A549 (cell line): Measurements from ENCODE around the gene SH3PXD2B. TPM values are rescaled to one million over a fixed set of nuclear protein-coding genes. Genes with fewer than 3 reads are reported as not detected.

Experiments used
- ATAC-seq, 2 experiments: fragments of 200-7000 bp in 1 of 2; fragments of >200 bp in 1 of 2; cut with Nextera tagmentation in 1 of 2; cut with Tn5 transposase in 1 of 2; 3 replicates each; pipeline versions ENCODE4 v1.8.0 to v1.9.1; 2018 to 2020; ENCODE audit warnings: mild to moderate bottlenecking in 1 of 2, moderate library complexity in 1 of 2
- CTCF ChIA-PET: fragments of 300-600 bp; sonication (Branson Sonifier 250); formaldehyde crosslinking; extraction: SDS; loops from one replicate; lab custom pipeline; 2021; ENCODE audit warnings: antibody characterized with exemption, inconsistent platforms; lab: Yijun Ruan, JAX
- POLR2A ChIA-PET: fragments of 350-600 bp; formaldehyde crosslinking; extraction: SDS; loops from one replicate; lab custom pipeline; 2021; ENCODE audit warnings: antibody characterized with exemption, inconsistent platforms; lab: Yijun Ruan, JAX
- DNase-seq, 2 experiments: peaks; one replicate each; pipeline versions ENCODE4 v3.0.0 to v3.0.0-alpha.2; 2011 to 2016; ENCODE audit warnings: low read depth in 1 of 2, low spot score in 1 of 2
- FAIRE-seq: peaks from 2 replicates; lab custom pipeline; 2011; peaks lifted over from hg19 to GRCh38; lab: Jason Lieb, UNC
- H3K27ac ChIP-seq, 2 experiments: fragments of >200 bp; sonication (Bioruptor Twin); formaldehyde crosslinking; 3 replicates each; pipeline ENCODE4 v1.5.1; 2016 to 2017
- H3K4me1 ChIP-seq: fragments of >200 bp; sonication (Bioruptor Twin); formaldehyde crosslinking; 3 replicates; pipeline ENCODE4 v1.6.1; 2016
- H3K4me2 ChIP-seq: fragments of >200 bp; sonication (Bioruptor Twin); formaldehyde crosslinking; 3 replicates; pipeline ENCODE4 v1.6.1; 2016
- H3K4me3 ChIP-seq: fragments of >200 bp; sonication (Bioruptor Twin); formaldehyde crosslinking; 3 replicates; pipeline ENCODE4 v1.5.1; 2016
- H3K9me3 ChIP-seq: fragments of >200 bp; sonication (Bioruptor Twin); formaldehyde crosslinking; 3 replicates; pipeline ENCODE4 v1.6.1; 2016
- ATOH8 ChIP-seq: fragments of 250-450 bp; sonication (Bioruptor Pico); IDR thresholded peaks from 2 replicates; pipeline ENCODE4 v1.5.0; 2020; ENCODE audit warnings: low read depth, mild to moderate bottlenecking, moderate library complexity
- BCL3 ChIP-seq: fragments of >200 bp; sonication (Bioruptor Twin); formaldehyde crosslinking; IDR thresholded peaks from 3 replicates; pipeline ENCODE4 v1.6.1; 2016
- BHLHE40 ChIP-seq: IDR thresholded peaks from 2 replicates; pipeline ENCODE4 v1.6.1; 2012; ENCODE audit warnings: low read depth, low read length, inconsistent platforms
- CBX2 ChIP-seq: fragments of 200-600 bp; sonication (generic); IDR thresholded peaks from 2 replicates; pipeline ENCODE4 v1.6.1; 2016; ENCODE audit warnings: low read depth, mild to moderate bottlenecking, borderline replicate concordance
- CBX8 ChIP-seq: fragments of 200-600 bp; sonication (generic); IDR thresholded peaks from 2 replicates; pipeline ENCODE4 v1.6.1; 2016
- CEBPB ChIP-seq, 2 experiments: fragments of >200 bp in 1 of 2; sonication (Bioruptor Twin) in 1 of 2; formaldehyde crosslinking in 1 of 2; IDR thresholded peaks; 2 replicates each; pipeline ENCODE4 v1.6.1; 2012 to 2016
- CHD4 ChIP-seq: fragments of 200-600 bp; sonication (generic); IDR thresholded peaks from 2 replicates; pipeline ENCODE4 v1.6.1; 2016; ENCODE audit warnings: antibody characterized with exemption, mild to moderate bottlenecking, borderline replicate concordance
- E2F6 ChIP-seq: IDR thresholded peaks from 2 replicates; pipeline ENCODE4 v1.6.1; 2012; ENCODE audit warnings: low read depth, borderline replicate concordance
- FOSL2 ChIP-seq, 2 experiments: fragments of 450-650 bp in 1 of 2; fragments of >200 bp in 1 of 2; sonication (Bioruptor Twin) in 1 of 2; formaldehyde crosslinking; IDR thresholded peaks; 2 replicates each; pipeline versions ENCODE4 v1.5.0 to v1.6.1; 2016 to 2020; ENCODE audit warnings: mild to moderate bottlenecking in 1 of 2, moderate library complexity in 1 of 2
- GATA3 ChIP-seq: IDR thresholded peaks from 2 replicates; pipeline ENCODE4 v1.6.1; 2012; ENCODE audit warnings: borderline replicate concordance
- JUN ChIP-seq, 2 experiments: fragments of >200 bp; sonication (Bioruptor Twin); formaldehyde crosslinking; IDR thresholded peaks; 2 replicates in 1 of 2; 3 replicates in 1 of 2; pipeline ENCODE4 v1.6.1; 2016 to 2017
- PHF8 ChIP-seq: fragments of 200-600 bp; sonication (generic); IDR thresholded peaks from 2 replicates; pipeline ENCODE4 v1.6.1; 2016; ENCODE audit warnings: low read depth, mild to moderate bottlenecking, antibody characterized with exemption, moderate library complexity, borderline replicate concordance
- RFX5 ChIP-seq: fragments of 450-650 bp; IDR thresholded peaks from 2 replicates; pipeline ENCODE4 v1.7.1; 2014; ENCODE audit warnings: antibody characterized with exemption, mild to moderate bottlenecking, moderate library complexity
- TP53 ChIP-seq: fragments of 250-450 bp; sonication (Bioruptor Pico); IDR thresholded peaks from 2 replicates; pipeline ENCODE4 v1.5.0; 2021; ENCODE audit warnings: mild to moderate bottlenecking, moderate library complexity
- WGBS: methylation state at CpG from one replicate; pipeline ENCODE4 v1.1.6; 2017; ENCODE audit errors: missing lambda C conversion rate; 5-methylcytosine and 5-hydroxymethylcytosine counted together
- polyA plus RNA-seq, 4 experiments: library from polyadenylated mRNA; depleted of rRNA in 3 of 4; stranded (reverse); fragments of >200 nt; fragmentation: RNase III in 1 of 4; extraction: RNeasy Plus Mini Kit Qiagen cat#74134 plus additional on column Dnase treatment in 1 of 4; gene quantifications; 2 replicates in 3 of 4; 3 replicates in 1 of 4; pipeline ENCODE4 v1.2.3, GENCODE V29; 2011 to 2017
- TF ChIP-seq, protein P1 (sequence below): fragments of >200 bp; sonication (Bioruptor Twin); formaldehyde crosslinking; IDR thresholded peaks from 3 replicates; pipeline ENCODE4 v1.5.1; 2016

Gene SH3PXD2B
- polyA plus RNA-seq, 2 of the 4 experiments (the other 2 are of a cell fraction), result 15.1 to 15.5 TPM

GRCh38 chr5:172442592-172442991 lies 11.7 kb downstream of the SH3PXD2B start (continued):
- TF ChIP-seq BCL3, result no peak
- TF ChIP-seq CEBPB (IDR thresholded peaks at IDR 0.05), result no peak
- TF ChIP-seq, all 56 proteins: peak for 0

DNA sequence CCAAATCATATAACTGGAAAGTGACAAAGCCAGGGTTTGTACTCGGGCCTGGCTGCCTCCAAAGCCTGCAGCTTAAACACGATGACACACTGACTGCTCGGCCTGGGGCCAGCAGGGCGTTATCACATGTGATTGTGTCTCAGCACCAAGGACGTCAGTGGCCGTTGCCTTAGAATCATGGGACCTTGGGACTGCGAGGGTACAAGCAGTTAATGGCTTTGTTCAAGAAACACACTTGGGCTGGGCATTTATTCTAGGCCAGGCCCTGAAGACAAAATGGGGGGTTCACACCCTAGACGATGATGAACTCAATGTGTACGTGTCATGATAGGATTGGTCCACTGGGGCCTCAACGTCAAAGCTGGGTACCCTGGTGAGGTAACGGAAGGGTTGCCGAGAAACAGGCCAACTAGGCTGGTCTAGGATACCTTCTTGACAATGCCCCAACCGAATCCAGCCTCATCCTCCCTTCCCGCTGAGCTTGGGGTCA lies 13.0 kb downstream of the SH3PXD2B start:
- ATAC-seq (no peak), DNase-seq (no peak), FAIRE-seq (no peak)
- ChIA-PET POLR2A (no interaction called here), CTCF (interaction anchor here (1.3 to 4.6 kb wide), 2 partner anchors 10 to 256 kb away, joined by 4 to 44 read pairs; no protein-coding TSS in a partner anchor)
- 94% methylated on average over 14 of the region's 14 CpGs for WGBS
- TF ChIP-seq JUN (IDR thresholded peaks at IDR 0.05), result no peak
- TF ChIP-seq ATOH8, result no peak
- no peak for TF ChIP-seq BCL3
- TF ChIP-seq, protein P1, sequence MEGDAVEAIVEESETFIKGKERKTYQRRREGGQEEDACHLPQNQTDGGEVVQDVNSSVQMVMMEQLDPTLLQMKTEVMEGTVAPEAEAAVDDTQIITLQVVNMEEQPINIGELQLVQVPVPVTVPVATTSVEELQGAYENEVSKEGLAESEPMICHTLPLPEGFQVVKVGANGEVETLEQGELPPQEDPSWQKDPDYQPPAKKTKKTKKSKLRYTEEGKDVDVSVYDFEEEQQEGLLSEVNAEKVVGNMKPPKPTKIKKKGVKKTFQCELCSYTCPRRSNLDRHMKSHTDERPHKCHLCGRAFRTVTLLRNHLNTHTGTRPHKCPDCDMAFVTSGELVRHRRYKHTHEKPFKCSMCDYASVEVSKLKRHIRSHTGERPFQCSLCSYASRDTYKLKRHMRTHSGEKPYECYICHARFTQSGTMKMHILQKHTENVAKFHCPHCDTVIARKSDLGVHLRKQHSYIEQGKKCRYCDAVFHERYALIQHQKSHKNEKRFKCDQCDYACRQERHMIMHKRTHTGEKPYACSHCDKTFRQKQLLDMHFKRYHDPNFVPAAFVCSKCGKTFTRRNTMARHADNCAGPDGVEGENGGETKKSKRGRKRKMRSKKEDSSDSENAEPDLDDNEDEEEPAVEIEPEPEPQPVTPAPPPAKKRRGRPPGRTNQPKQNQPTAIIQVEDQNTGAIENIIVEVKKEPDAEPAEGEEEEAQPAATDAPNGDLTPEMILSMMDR, result no peak
- Histone ChIP-seq H3K9me3 (no peaks in the 10 kb centered on the region), H3K4me3 (no peak overlapping the region), H3K4me1 (peaks cover 46% of the 10 kb centered on the region), H3K4me2 (no peak overlapping the region), H3K27ac (no peak overlapping the region)

DNA sequence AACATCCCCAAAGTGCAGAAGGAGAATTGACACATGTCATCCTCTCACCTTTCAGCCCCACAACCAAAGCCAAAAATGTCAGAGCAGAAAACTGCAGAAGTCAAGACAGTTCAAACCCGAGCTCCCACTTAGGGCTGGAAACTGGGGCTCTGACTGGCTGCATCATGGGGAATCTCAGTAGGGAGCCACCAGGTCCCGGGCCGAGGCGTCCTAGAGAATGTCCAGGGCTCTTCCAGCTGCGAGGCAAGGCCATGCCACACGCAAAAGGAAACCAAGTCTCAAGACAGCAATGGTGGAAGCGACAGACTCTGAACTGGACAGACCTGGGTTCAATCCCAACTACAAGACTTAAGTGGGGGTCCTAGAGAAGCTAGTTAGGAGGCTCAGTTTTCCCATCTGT lies 13.8 kb downstream of the SH3PXD2B start:
- CTCF ChIA-PET, result interaction anchor here (1.3 to 4.6 kb wide), 2 partner anchors 11 to 256 kb away, joined by 4 to 44 read pairs; no protein-coding TSS in a partner anchor
- Histone ChIP-seq H3K4me2 (no peak overlapping the region), H3K9me3 (no peaks in the 10 kb centered on the region), H3K27ac (no peak overlapping the region), H3K4me3 (no peak overlapping the region), H3K4me1 (peaks cover 46% of the 10 kb centered on the region)
- 93% methylated on average over 7 of the region's 7 CpGs for WGBS
- ATAC-seq (no peak), DNase-seq (no peak), FAIRE-seq (no peak)
- POLR2A ChIA-PET, result no interaction called here
- no peak for TF ChIP-seq CBX2
- TF ChIP-seq BHLHE40, result no peak
- no peak for TF ChIP-seq TP53 (CRISPR knock-in tag)
- no peak for TF ChIP-seq CBX8
- no peak for TF ChIP-seq E2F6
- TF ChIP-seq PHF8, result no peak
- TF ChIP-seq GATA3, result no peak
- TF ChIP-seq FOSL2 (IDR thresholded peaks at IDR 0.05), result no peak
- no peak for TF ChIP-seq FOSL2 (CRISPR knock-in tag; IDR thresholded peaks at IDR 0.05)
- no peak for TF ChIP-seq RFX5
- TF ChIP-seq CHD4, result no peak
